Stimulated activated naive CD8-positive, alpha-beta T cell treated with anti-CD3 and anti-CD28 coated beads, Interleukin-15, Interleukin-2, amounts not matched to agents 100 ng/mL and 50 ng/mL, for 24 hours (primary cell): ENCODE data around the gene DTX1.

ENCODE experiments used
- H3K27ac Mint-ChIP-seq: one replicate; pipeline ENCODE4 v1.8.0; 2021; ENCODE audit warnings: mild to moderate bottlenecking, mixed read lengths
- H3K27me3 Mint-ChIP-seq: one replicate; pipeline ENCODE4 v1.8.0; 2021; ENCODE audit warnings: mixed read lengths
- H3K36me3 Mint-ChIP-seq: one replicate; pipeline ENCODE4 v1.8.0; 2021; ENCODE audit warnings: low read depth, mixed read lengths
- H3K4me1 Mint-ChIP-seq: one replicate; pipeline ENCODE4 v1.8.0; 2021; ENCODE audit warnings: low read depth, mixed read lengths
- H3K4me3 Mint-ChIP-seq: one replicate; pipeline ENCODE4 v1.8.0; 2021; ENCODE audit warnings: mild to moderate bottlenecking, mixed read lengths
- H3K9me3 Mint-ChIP-seq: one replicate; pipeline ENCODE4 v1.8.0; 2021; ENCODE audit warnings: mixed read lengths

Gene DTX1

DNA sequence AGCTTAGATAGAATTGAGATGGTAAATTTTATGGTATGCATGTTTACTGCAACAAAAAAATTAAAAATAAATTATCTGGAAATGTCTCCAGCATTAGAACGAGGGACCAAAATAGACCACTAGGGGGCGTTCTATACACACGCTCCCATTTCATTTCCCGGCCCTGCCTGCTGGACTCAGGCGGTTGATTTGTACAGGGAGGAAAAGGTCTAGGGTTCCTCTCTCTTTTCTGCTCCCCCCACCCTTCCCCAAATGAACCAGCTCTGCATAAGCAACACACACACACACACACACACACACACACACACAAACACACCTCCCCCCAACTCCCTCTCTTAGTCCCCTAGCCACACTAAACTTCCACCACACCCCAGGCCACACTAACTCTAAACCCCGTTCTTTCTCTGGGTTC lies 7.8 kb upstream of the DTX1 start:
- peak overlapping the region; percentile 57 for H3K27ac Mint-ChIP-seq
- H3K27me3 Mint-ChIP-seq, result no peaks in the 10 kb centered on the region
- H3K4me3 Mint-ChIP-seq, result no peak overlapping the region
- peaks cover 25% of the 10 kb centered on the region for H3K4me1 Mint-ChIP-seq
- H3K9me3 Mint-ChIP-seq, result no peaks in the 10 kb centered on the region
- H3K36me3 Mint-ChIP-seq, result no peaks in the 10 kb centered on the region

DNA sequence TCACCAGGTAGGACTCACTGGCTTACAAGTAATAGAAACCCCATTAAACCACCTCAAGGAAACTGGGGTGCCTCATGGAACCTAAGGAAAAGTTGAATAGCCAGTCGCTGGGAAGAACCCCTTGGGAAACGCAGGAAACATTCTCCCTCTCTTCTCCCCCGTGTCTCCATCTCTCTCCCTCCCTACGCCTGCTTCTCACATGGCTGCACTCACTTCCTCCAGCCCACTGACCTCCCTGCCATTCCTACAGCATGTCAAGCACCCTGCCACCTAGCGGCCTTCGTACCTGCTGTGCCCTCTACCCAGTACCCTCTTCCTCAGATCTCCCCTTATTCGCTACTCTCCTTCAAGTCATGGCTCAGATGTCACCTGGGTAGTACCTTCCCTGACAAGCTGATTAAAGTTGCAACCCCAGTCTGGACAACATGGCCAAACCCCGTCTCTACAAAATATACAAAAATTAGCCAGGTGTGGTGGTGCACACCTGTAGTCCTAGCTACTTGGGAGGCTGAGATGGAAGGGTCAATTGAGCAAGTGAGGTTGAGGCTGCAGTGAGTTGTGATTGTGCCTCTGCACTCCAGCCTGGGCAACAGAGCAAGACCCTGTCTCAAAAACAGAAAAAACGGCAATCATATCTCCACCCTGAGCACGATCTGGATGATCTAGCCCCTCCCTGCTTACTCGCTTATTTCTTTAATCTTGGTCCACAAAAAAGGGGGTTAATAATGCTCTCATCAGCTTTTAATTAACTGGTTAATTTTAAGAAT lies 6.4 kb upstream of the DTX1 start:
- H3K27ac Mint-ChIP-seq, result no peak overlapping the region
- no peak overlapping the region for H3K4me3 Mint-ChIP-seq
- no peaks in the 10 kb centered on the region for H3K9me3 Mint-ChIP-seq

DNA sequence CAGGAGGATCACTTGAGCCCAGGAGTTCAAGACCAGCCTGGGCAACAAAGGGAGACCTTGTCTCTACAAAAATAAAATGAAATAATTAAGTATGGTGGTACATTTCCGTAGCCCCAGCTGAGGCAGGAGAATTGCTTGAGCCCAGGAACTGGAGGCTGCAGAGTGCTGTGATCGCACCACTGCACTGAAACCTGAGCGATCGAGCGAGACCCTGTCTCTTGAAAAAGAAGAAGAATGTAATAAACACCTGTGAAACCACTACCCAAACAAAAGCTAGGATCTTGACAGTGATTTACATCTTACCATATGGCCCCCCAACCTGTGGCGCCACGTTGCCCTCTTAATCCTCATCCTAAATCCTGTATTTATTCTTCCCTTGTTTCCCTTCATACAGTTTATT lies 5.7 kb upstream of the DTX1 start:
- Mint-ChIP-seq H3K27me3 (no peaks in the 10 kb centered on the region), H3K9me3 (no peaks in the 10 kb centered on the region), H3K27ac (no peak overlapping the region), H3K4me3 (no peak overlapping the region), H3K4me1 (peaks cover 31% of the 10 kb centered on the region), H3K36me3 (no peaks in the 10 kb centered on the region)

More for the DNA sequence above, 6.4 kb upstream of the DTX1 start:
- H3K4me1 Mint-ChIP-seq, result peaks cover 29% of the 10 kb centered on the region
- no peaks in the 10 kb centered on the region for H3K27me3 Mint-ChIP-seq
- no peaks in the 10 kb centered on the region for H3K36me3 Mint-ChIP-seq

DNA sequence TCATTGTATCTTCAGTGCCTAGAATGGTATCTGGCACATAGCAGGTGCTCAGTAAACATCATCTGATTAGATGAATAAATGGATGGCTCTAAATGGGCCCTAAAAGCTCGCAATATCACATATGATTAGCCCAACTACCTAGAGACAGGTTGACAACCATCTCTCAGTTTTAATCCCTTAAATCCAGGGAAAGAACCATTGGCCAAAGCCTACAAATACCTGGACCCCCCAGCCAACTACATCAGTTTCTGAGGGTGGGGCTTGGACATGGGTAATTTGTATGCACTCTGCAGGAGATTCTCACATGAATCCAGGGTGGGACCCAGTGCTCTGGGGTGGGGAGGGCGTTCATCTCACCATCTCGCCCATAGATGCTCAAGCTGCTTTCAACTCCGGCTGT lies 4.8 kb upstream of the DTX1 start:
- no peaks in the 10 kb centered on the region for H3K27me3 Mint-ChIP-seq

DNA sequence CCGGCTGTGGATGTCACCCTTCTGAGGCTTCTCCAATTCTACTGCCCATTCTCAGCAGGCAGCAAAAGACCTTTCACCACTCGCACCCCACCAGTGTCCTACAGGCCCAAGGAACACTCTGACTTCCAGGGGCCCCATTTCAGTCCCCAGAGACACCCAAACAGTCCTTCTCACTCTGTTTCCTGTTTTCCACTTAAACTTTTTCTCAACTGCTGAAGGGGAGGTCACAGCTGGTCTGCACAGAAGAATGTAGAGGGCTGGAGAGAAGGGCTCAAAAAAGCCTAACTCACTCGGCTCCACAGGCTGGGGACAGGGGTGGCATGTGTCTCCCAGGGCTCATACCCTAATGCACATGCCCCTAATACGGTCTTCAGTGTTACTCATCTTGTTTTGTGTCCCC lies 4.2 kb upstream of the DTX1 start:
- H3K27me3 Mint-ChIP-seq, result no peaks in the 10 kb centered on the region
- H3K9me3 Mint-ChIP-seq, result no peaks in the 10 kb centered on the region
- peaks cover 31% of the 10 kb centered on the region for H3K4me1 Mint-ChIP-seq
- no peak overlapping the region for H3K4me3 Mint-ChIP-seq
- no peak overlapping the region for H3K27ac Mint-ChIP-seq
- H3K36me3 Mint-ChIP-seq, result no peaks in the 10 kb centered on the region

More for the DNA sequence above, 4.8 kb upstream of the DTX1 start:
- Mint-ChIP-seq H3K36me3 (no peaks in the 10 kb centered on the region), H3K4me1 (peaks cover 31% of the 10 kb centered on the region), H3K4me3 (no peak overlapping the region), H3K27ac (no peak overlapping the region), H3K9me3 (no peaks in the 10 kb centered on the region)

DNA sequence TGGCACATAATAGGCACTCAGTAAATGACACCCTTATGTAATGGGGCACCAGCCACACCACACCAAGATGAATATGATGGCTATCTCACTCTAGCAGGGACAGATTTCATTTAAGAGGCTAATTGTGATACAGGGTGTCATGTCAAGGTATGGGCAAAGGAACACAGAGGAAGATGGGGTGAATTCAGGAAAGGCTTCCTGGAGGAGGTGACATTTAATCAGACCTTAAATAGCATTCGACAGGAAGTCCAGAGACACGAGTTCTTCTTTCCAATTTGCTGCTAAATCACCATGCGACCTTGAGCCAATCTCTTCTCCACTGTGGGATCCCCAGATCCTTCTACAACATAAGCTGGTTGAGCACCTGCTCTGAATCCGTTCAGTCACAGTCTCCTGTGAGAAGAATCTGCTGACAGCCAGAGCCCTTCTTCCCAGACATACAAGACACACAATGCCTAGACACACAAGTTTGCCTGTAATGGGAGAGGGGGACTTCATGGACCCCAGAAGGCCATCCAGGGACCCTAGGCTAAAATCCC lies 1.5 kb upstream of the DTX1 start:
- H3K27ac Mint-ChIP-seq, result no peak overlapping the region

DNA sequence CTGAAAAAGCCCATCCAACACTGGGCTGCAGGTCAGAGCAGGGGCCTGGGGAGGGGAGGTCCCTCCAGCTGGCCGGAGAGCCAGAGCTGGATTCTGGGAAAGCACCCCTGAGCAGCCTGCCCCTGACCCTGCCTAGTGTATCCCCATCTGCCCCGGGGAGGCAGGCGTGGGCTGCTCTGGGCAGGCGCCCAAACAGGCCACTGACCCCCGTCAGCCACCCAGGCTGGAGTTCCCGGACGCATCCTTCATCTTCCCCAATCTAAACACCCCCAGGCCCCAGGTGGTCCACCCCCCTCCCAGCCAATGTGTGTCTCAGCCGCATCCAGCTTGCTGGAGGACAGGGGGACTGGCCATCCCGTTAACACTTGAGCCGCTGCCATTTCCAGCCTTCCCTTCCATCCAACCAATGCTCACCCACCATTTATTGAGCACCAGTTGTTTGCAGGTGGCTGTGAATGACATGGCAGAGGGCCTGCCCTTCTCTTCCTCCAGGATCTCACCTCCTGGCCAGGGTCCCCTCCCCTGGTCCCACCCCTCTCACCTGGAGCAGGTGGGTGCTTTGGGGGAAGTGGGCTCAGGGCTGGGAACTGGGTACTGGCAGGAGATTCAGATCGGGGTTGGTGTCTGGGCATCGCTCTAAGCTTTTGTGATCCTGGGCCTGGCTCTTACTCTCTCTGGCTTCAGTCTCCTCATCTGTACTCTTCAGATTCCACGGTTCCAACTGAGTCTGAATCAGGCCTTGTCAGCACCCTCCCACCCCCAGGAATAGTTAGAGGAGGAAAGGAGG lies 743 bp upstream of the DTX1 start:
- Mint-ChIP-seq H3K4me1 (peaks cover 18% of the 10 kb centered on the region), H3K9me3 (no peaks in the 10 kb centered on the region), H3K36me3 (no peaks in the 10 kb centered on the region), H3K27me3 (no peaks in the 10 kb centered on the region), H3K27ac (no peak overlapping the region), H3K4me3 (peak overlapping the region; percentile 59)

More for the DNA sequence above, 1.5 kb upstream of the DTX1 start:
- H3K27me3 Mint-ChIP-seq, result no peaks in the 10 kb centered on the region
- H3K4me3 Mint-ChIP-seq, result no peak overlapping the region
- H3K9me3 Mint-ChIP-seq, result no peaks in the 10 kb centered on the region
- H3K4me1 Mint-ChIP-seq, result peaks cover 22% of the 10 kb centered on the region
- H3K36me3 Mint-ChIP-seq, result no peaks in the 10 kb centered on the region

DNA sequence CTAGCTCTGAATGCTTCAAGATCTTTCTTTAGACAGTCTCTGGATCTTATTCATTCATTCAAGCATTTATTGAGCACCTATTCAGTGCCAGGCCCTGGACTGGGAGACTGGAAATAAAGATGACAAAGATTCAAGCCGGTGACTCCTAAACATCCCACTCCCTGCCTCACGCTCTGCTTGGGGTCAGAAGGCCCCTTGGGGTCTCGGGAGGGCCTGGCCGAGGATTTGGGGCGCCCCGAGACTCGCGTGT lies 224 bp upstream of the DTX1 start:
- Mint-ChIP-seq H3K4me1 (peaks cover 13% of the 10 kb centered on the region), H3K36me3 (no peaks in the 10 kb centered on the region), H3K9me3 (no peaks in the 10 kb centered on the region), H3K27ac (no peak overlapping the region), H3K27me3 (no peaks in the 10 kb centered on the region), H3K4me3 (peak overlapping the region; percentile 59)

DNA sequence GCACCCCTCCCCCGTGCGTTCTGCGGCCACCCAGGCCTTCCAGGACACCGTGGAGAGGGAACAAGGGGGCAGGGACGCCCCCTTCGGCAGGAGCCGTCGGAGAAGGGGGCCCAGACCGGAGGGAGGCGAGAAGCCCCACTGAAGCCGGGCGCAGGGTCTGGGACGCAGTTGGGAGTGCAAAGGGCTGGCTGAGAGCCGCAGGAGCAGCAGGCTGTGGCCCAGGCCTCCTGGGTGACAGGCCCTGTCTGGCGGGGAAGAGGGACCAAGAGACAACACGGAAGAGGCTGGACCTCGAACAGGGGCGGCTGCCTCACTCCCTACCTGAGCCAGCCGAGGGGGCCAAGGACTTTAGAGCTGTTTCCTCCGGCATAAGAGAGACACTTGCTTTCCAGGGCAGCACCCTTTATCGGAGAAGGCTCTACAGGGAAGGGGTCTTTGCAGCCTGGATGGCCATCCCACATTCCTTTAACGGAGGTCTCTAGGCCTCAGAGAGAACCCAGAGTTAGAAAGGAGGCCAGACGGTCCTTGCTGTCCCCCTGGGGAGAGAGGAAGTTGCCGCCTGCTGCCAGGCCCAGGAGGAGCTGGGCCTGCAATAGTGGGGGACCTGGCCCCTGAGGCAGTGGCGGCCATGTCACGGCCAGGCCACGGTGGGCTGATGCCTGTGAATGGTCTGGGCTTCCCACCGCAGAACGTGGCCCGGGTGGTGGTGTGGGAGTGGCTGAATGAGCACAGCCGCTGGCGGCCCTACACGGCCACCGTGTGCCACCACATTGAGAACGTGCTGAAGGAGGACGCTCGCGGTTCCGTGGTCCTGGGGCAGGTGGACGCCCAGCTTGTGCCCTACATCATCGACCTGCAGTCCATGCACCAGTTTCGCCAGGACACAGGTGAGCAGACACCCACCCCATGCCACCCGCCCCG lies 1.3 kb downstream of the DTX1 start:
- Mint-ChIP-seq H3K9me3 (no peaks in the 10 kb centered on the region), H3K4me1 (peaks cover 10% of the 10 kb centered on the region), H3K27ac (no peak overlapping the region), H3K36me3 (no peaks in the 10 kb centered on the region), H3K27me3 (no peaks in the 10 kb centered on the region), H3K4me3 (peak overlapping the region; percentile 50)

DNA sequence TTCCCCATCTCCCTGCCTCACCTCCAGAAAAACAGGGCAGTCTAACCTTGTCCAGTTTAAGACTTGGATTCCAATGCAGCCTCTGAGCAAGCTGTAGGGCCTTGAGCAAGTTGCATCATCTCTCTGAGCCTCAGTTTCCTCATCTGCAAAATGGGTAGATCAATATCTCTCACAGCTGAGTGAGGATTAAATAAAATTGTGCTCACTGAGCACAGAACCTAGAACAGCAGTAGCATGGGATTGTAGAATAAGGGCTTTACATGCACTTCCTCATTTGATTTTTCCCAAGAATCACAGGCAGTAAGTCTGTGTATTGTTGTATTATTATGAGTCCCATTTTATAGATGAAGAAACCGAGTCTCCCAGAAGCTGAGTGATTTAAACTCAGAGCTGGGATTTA lies 2.0 kb downstream of the DTX1 start:
- Mint-ChIP-seq H3K36me3 (no peaks in the 10 kb centered on the region), H3K27ac (no peak overlapping the region), H3K9me3 (no peaks in the 10 kb centered on the region), H3K27me3 (no peaks in the 10 kb centered on the region), H3K4me3 (peak overlapping the region; percentile 11), H3K4me1 (peaks cover 10% of the 10 kb centered on the region)

DNA sequence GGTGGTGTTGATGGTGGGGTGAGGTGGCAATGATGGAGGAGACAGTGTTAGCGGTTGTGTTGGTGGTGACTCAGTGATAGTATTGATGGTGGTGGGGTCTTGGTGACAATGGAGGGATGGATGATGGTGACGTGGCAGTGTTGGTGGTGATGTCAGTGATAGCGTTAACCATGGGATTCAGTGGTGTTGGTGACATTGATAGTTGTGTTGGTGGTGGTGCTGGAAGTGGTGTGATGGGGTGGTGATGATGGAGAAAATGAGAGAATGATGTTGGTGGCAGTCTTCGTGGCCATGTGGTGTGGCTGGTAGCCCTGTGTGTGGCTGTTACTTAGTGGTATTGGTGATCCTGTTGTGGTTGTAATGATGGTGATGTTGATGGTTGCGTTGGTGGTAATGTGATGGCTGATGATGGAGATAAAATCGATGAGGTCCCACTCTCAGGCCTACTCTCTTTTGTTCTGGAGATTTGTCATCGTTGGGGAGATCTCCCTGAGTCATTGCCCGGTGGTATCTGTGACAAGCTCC lies 2.6 kb downstream of the DTX1 start:
- Mint-ChIP-seq H3K36me3 (no peaks in the 10 kb centered on the region), H3K4me1 (peaks cover 10% of the 10 kb centered on the region), H3K9me3 (no peaks in the 10 kb centered on the region), H3K27ac (no peak overlapping the region), H3K27me3 (no peaks in the 10 kb centered on the region), H3K4me3 (no peak overlapping the region)

DNA sequence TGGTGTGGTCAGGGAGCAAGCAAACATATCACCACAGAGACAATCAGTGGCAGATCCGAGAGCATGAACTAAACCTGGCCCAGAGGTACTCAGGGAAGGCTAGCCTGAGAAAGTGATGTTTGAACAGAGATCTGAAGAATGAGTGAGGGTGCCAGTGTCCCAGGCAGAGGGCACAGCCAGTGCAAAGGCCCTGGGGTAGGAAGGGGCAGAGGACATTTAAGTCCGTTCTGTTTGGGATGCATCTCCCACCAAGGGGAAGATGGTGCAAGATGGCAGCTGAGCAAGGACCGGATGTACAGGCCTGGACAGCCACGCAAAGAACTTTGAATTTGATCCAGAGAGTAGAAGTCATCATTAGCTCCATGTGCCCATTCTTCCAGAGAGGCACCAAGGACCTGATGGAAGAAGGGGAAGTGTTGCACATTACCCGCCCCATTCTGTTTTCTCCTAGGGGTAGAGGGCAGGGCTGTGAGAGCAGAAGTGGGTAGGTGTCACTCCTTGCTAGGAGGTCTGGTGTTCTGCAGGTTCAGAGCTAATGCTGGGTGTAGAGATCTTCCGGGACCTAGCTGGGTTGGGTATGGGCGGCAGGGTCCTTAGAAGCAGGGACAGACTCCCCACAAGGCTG lies 3.9 kb downstream of the DTX1 start:
- H3K4me1 Mint-ChIP-seq, result peaks cover 12% of the 10 kb centered on the region
- H3K27me3 Mint-ChIP-seq, result no peaks in the 10 kb centered on the region
- no peak overlapping the region for H3K27ac Mint-ChIP-seq
- H3K4me3 Mint-ChIP-seq, result no peak overlapping the region
- no peaks in the 10 kb centered on the region for H3K9me3 Mint-ChIP-seq
- H3K36me3 Mint-ChIP-seq, result no peaks in the 10 kb centered on the region

DNA sequence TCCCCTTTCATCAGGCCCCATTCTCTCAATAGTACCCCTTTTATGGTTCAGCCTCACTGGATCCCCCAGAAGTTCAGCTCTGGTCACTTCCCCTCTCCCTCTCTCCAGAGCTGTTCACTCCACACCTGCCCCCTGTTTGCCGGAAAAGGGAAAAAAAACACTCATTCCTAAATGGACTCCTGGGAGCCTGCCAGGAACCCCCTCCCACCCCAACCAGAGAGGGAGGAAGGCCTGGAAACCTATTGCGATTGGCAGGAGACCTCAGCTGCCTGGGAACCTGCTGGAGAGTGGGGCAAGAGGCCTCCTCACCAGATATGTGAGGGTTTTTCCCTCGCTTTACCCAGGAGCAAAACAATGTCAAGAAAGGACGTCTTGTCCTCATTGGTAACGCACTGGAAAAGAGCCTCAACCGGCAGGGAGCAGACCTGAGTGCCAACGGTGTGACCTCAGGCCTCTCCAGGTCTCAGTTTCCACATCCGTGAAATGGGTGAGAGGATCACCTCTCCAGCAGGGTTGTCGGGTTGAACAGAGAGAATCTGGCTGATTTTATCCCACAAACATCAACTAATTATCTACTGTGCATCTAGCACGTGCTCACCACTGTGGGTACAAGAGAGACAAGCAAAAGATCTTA lies 4.6 kb downstream of the DTX1 start:
- Mint-ChIP-seq H3K27ac (no peak overlapping the region), H3K27me3 (no peaks in the 10 kb centered on the region), H3K4me3 (no peak overlapping the region), H3K4me1 (peaks cover 13% of the 10 kb centered on the region), H3K36me3 (no peaks in the 10 kb centered on the region), H3K9me3 (no peaks in the 10 kb centered on the region)
